ENCODE data around the gene TDRD15. TPM values are rescaled to one million over a fixed set of nuclear protein-coding genes. Genes with fewer than 3 reads are reported as not detected.
"Not testable (repeated sequence)": the region's sequence is repeated elsewhere in the genome, so short reads cannot be mapped to it uniquely, and the experiment has no call there.

TDRD15 gene
- total and polyA plus RNA-seq, 7 donors: not detected

- intact Hi-C loops (cut with DNase I): no loop called here
- Histone ChIP-seq H3K36me3 (ENCODE audit: insufficient read depth in 1 of 2, low read depth in 1 of 2) (no peaks in the 10 kb centered on the region), H3K9me3 (no peaks in the 10 kb centered on the region), H3K27ac (no peak overlapping the region), H3K4me3 (no peak overlapping the region), H3K27me3 (ENCODE audit: insufficient read depth in 3 of 3, low read length in 2 of 3) (peaks cover 0 to 2% (median 0%) of the 10 kb centered on the region in 3 donors), H3K4me1 (no peaks in the 10 kb centered on the region)
- DNase-seq (no peak), ATAC-seq (no peak)
- WGBS, 3 donors: 62 to 71% (median 66%) methylated on average over 5 of the region's 5 CpGs
- no peak for TF ChIP-seq CTCF (IDR thresholded peaks at IDR 0.05)
Measured at GRCh38 chr2:21131861-21132260, 8.1 kb downstream of the TDRD15 start.

GRCh38 chr2:21135585-21135984 lies 11.8 kb downstream of the TDRD15 start:
- WGBS, 3 donors: 67 to 75% (median 74%) methylated on average over 2 of the region's 2 CpGs
- Histone ChIP-seq H3K9me3 (no peaks in the 10 kb centered on the region), H3K4me1 (no peaks in the 10 kb centered on the region), H3K27ac (no peak overlapping the region), H3K36me3 (ENCODE audit: insufficient read depth in 1 of 2, low read depth in 1 of 2) (no peaks in the 10 kb centered on the region), H3K4me3 (no peak overlapping the region), H3K27me3 (ENCODE audit: insufficient read depth in 3 of 3, low read length in 2 of 3) (peaks cover 0 to 2% (median 0%) of the 10 kb centered on the region in 3 donors)
- intact Hi-C loops (cut with DNase I): no loop called here
- ATAC-seq (no peak), DNase-seq (no peak)
- no peak for TF ChIP-seq CTCF (IDR thresholded peaks at IDR 0.05)

- H3K36me3 ChIP-seq (ENCODE audit: insufficient read depth in 1 of 2, low read depth in 1 of 2): no peaks in the 10 kb centered on the region
- 75 to 85% (median 79%) methylated on average over 2 of the region's 2 CpGs for WGBS, 3 donors
Measured at GRCh38 chr2:21142149-21142548, 18.4 kb downstream of the TDRD15 start.

GRCh38 chr2:21146638-21147037 lies 22.9 kb downstream of the TDRD15 start:
- no peak for TF ChIP-seq CTCF (IDR thresholded peaks at IDR 0.05)
- H3K4me3 ChIP-seq: no peak overlapping the region
- H3K27ac ChIP-seq: no peak overlapping the region
- no peak for DNase-seq
- no peaks in the 10 kb centered on the region for H3K9me3 ChIP-seq
- H3K36me3 ChIP-seq (ENCODE audit: insufficient read depth in 1 of 2, low read depth in 1 of 2): no peaks in the 10 kb centered on the region
- WGBS, 3 donors: 84 to 92% (median 84%) methylated on average over 2 of the region's 2 CpGs
- no peaks in the 10 kb centered on the region for H3K27me3 ChIP-seq (ENCODE audit: insufficient read depth in 3 of 3, low read length in 2 of 3)
- intact Hi-C loops (cut with DNase I): no loop called here
- no peaks in the 10 kb centered on the region for H3K4me1 ChIP-seq
- ATAC-seq: no peak

More at GRCh38 chr2:21142149-21142548, 18.4 kb downstream of the TDRD15 start:
- Histone ChIP-seq H3K4me1 (no peaks in the 10 kb centered on the region), H3K9me3 (no peaks in the 10 kb centered on the region), H3K27me3 (ENCODE audit: insufficient read depth in 3 of 3, low read length in 2 of 3) (no peaks in the 10 kb centered on the region), H3K27ac (no peak overlapping the region), H3K4me3 (no peak overlapping the region)
- intact Hi-C loops (cut with DNase I): no loop called here
- TF ChIP-seq CTCF (IDR thresholded peaks at IDR 0.05): no peak
- ATAC-seq: no peak
- DNase-seq: no peak

GRCh38 chr2:21148718-21149117 lies 24.9 kb downstream of the TDRD15 start:
- DNase-seq (no peak), ATAC-seq (no peak)
- Histone ChIP-seq H3K4me1 (no peaks in the 10 kb centered on the region), H3K4me3 (no peak overlapping the region), H3K9me3 (no peaks in the 10 kb centered on the region), H3K27ac (no peak overlapping the region), H3K27me3 (ENCODE audit: insufficient read depth in 3 of 3, low read length in 2 of 3) (no peaks in the 10 kb centered on the region), H3K36me3 (ENCODE audit: insufficient read depth in 1 of 2, low read depth in 1 of 2) (no peaks in the 10 kb centered on the region)
- intact Hi-C loops (cut with DNase I): no loop called here
- no peak for TF ChIP-seq CTCF (IDR thresholded peaks at IDR 0.05)

GRCh38 chr2:21151234-21151633 lies 27.5 kb downstream of the TDRD15 start:
- DNase-seq; H3K27ac ChIP-seq; ATAC-seq; intact Hi-C loops (cut with DNase I); H3K4me3 ChIP-seq; H3K4me1 ChIP-seq; H3K9me3 ChIP-seq; H3K27me3 ChIP-seq (ENCODE audit: insufficient read depth in 3 of 3, low read length in 2 of 3); H3K36me3 ChIP-seq (ENCODE audit: insufficient read depth in 1 of 2, low read depth in 1 of 2): not testable (repeated sequence)
- 48 to 67% (median 63%) methylated on average over 2 of the region's 2 CpGs for WGBS, 3 donors
